H1 (cell line): ENCODE measurements around the gene DNMT3B. TPM values are rescaled to one million over a fixed set of nuclear protein-coding genes. Genes with fewer than 3 reads are reported as not detected.

Source experiments
- CBX8 ChIP-seq: fragments of 300-800, 300-1000 bp; sonication (generic); IDR thresholded peaks from 2 replicates; pipeline ENCODE4 v1.7.1; 2016; ENCODE audit warnings: low read depth, low read length, borderline replicate concordance
- EGR1 ChIP-seq: IDR thresholded peaks from 2 replicates; pipeline ENCODE4 v1.6.1; 2011; ENCODE audit warnings: low read depth, low read length, borderline replicate concordance
- NRF1 ChIP-seq: IDR thresholded peaks from 2 replicates; pipeline ENCODE4 v1.6.1; 2011; ENCODE audit warnings: mild to moderate bottlenecking, low read depth, low read length, improper control_type of control experiment
- SIRT6 ChIP-seq: IDR thresholded peaks from one replicate; pipeline ENCODE4 v1.7.1; 2012; ENCODE audit warnings: low read length, inconsistent platforms
- polyA plus RNA-seq, 7 experiments: library from polyadenylated mRNA; depleted of rRNA in 3 of 7; stranded (reverse) in 5 of 7; unstranded in 2 of 7; fragments of >200 nt in 5 of 7; fragments of 200-250 nt in 2 of 7; gene quantifications; 1 replicate in 5 of 7; 2 replicates in 1 of 7; 4 replicates in 1 of 7; pipeline versions ENCODE4 v1.2.1 to v1.2.3, GENCODE V29; 2011 to 2013; ENCODE audit warnings: missing spikeins in 2 of 7, mixed read lengths in 2 of 7
- total RNA-seq: library from RNA; stranded (reverse); fragmentation: NEBNext Ultra II Directional; extraction: Animal tissue kit (Norgen Biotek cat#: 25700); gene quantifications from 2 replicates; pipeline ENCODE4 v1.2.1, GENCODE V29; 2021

The DNMT3B gene
- total and polyA plus RNA-seq, 2 of the 8 experiments (the other 6 are each of a cell fraction or from before 2014, with no cell fraction given) = 433 to 1,016 TPM

DNA sequence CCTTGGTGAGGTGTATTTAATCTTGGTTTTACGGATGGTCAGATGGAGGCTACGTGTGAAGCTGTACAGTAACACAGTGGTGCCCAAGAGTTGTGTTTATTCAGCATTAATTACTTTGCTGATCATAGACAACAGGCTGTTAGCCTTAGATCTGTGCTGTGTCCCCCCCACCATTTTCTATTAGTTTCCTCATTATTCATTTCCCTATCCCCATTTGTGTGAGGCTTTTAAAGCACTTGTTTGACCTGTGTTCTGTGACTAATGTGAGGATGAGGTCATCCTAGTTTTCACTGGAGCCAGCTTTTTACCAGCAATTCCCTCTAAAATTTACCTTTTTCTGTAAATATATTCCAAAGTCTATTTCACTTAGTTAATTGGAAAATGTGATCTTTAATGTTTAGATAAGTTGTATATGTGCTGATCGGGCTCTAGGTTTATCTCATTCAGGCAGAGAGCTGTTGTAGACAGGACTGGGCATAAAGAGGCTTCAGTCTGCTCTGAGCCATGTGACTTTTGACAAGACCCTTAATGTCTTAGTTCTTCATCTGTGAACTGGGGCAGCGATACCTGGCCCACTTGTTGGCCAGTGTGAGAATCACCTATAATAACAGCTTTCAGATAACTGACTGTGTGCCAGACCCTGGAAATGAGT is 66.0 kb downstream of the DNMT3B start (continued):
- TF ChIP-seq NRF1 (no peak), SIRT6 (no peak), EGR1 (no peak), CBX8 (no peak)
